ENCODE results near the gene LCN1. TPM values are rescaled to one million over a fixed set of nuclear protein-coding genes. Genes with fewer than 3 reads are reported as not detected.

The LCN1 gene
- not detected for total RNA-seq

GRCh38 chr9:135520916-135521607 lies at the start of gene LCN1:
LCN1 (plus strand) TSS chr9:135521440; CDS start chr9:135521498, 58 bp downstream.
- Histone ChIP-seq H3K27ac (no peak within 1 kb of the TSS), H3K36me3 (no peaks in the 10 kb centered on the region), H3K9me3 (no peaks in the 10 kb centered on the region), H3K27me3 (peaks cover 73% of the 10 kb centered on the region), H3K4me3 (no peak within 1 kb of the TSS), H3K4me1 (no peaks in the 10 kb centered on the region)
- 73% methylated on average over 3 of the region's 18 CpGs; no CpG with 5 or more reads in 1 of the 2 donors for WGBS, 2 donors (ENCODE audit: low coverage in 1 of 2)
- TF ChIP-seq POLR2A (IDR thresholded peaks at IDR 0.05) = no peak
- no peak for TF ChIP-seq POLR2AphosphoS5 (IDR thresholded peaks at IDR 0.05)
- no peak for TF ChIP-seq CTCF (IDR thresholded peaks at IDR 0.05)
- no peak for ATAC-seq

DNA sequence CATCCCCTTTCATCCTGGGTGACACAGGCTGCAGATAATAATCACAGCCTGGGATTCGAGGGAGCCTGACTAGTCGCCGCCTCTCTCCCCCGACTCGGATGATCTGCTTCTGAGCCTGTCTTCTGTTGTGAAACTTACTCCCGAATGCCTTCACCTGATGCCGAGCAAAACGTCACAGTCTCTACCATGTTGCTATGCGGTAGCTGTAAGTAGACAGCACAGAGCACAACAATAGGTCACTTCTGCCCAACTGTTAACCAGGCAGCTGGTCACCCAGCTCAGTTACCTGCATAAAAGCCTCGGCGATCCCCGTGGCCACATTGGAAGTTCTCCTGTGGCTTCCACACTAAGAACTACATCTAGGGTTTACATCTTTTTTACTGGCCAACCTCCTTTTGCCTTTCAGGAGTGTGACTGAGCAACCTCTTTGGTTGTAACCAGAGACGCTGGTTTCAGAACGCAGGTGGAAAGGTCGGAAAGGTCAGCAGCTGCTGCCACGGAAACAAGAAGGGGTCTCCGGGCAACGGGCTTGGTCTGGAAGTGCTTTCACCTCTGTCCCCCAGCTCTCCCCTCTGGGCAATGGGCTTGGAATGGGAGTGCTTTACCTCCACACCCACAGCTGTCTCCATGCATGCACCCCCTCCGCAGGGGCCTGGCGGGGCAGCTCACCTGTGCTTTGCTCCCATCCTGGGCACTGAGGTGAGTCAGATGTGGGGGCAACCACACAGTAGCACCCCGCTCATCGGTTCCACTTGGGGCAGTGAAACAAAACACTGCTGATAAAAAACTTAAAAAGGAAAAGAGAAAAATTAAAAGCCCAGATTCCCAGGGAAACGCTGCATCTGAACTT lies 49.2 kb upstream of the LCN1 start:
- no peak for ATAC-seq
- 55% methylated on average over 7 of the region's 23 CpGs; no CpG with 5 or more reads in 1 of the 2 donors for WGBS, 2 donors (ENCODE audit: low coverage in 1 of 2)
- peaks cover 43% of the 10 kb centered on the region for H3K27me3 ChIP-seq
- H3K4me1 ChIP-seq = no peaks in the 10 kb centered on the region
- TF ChIP-seq CTCF (IDR thresholded peaks at IDR 0.05) (no peak), POLR2A (IDR thresholded peaks at IDR 0.05) (no peak), POLR2AphosphoS5 (IDR thresholded peaks at IDR 0.05) (no peak), EP300 (IDR thresholded peaks at IDR 0.05) (no peak)
- no peak overlapping the region for H3K4me3 ChIP-seq
- H3K9me3 ChIP-seq = no peaks in the 10 kb centered on the region
- H3K36me3 ChIP-seq = no peaks in the 10 kb centered on the region
- no peak overlapping the region for H3K27ac ChIP-seq

GRCh38 chr9:135473972-135474543 lies 47.2 kb upstream of the LCN1 start:
- peaks cover 33% of the 10 kb centered on the region for H3K27me3 ChIP-seq
- no peaks in the 10 kb centered on the region for H3K9me3 ChIP-seq
- no peak for ATAC-seq
- no peak overlapping the region for H3K27ac ChIP-seq
- no peak for TF ChIP-seq POLR2A (IDR thresholded peaks at IDR 0.05)
- no peak for TF ChIP-seq CTCF (IDR thresholded peaks at IDR 0.05)
- TF ChIP-seq POLR2AphosphoS5 (IDR thresholded peaks at IDR 0.05) = no peak
- no peak for TF ChIP-seq EP300 (IDR thresholded peaks at IDR 0.05)
- no peak overlapping the region for H3K4me3 ChIP-seq
- WGBS, 2 donors (ENCODE audit: low coverage in 1 of 2) = 52% methylated on average over 3 of the region's 12 CpGs; no CpG with 5 or more reads in 1 of the 2 donors
- H3K36me3 ChIP-seq = no peaks in the 10 kb centered on the region
- H3K4me1 ChIP-seq = peaks cover 0 to 12% (median 0%) of the 10 kb centered on the region in 3 donors

GRCh38 chr9:135474915-135475314 lies 46.3 kb upstream of the LCN1 start:
- Histone ChIP-seq H3K9me3 (no peaks in the 10 kb centered on the region), H3K4me1 (peaks cover 0 to 13% (median 0%) of the 10 kb centered on the region in 3 donors), H3K27ac (no peak overlapping the region), H3K36me3 (no peaks in the 10 kb centered on the region), H3K27me3 (peaks cover 24% of the 10 kb centered on the region), H3K4me3 (no peak overlapping the region)
- TF ChIP-seq CTCF (IDR thresholded peaks at IDR 0.05) (peak in 1 of 4 experiments; percentile 18), EP300 (IDR thresholded peaks at IDR 0.05) (no peak), POLR2A (IDR thresholded peaks at IDR 0.05) (no peak), POLR2AphosphoS5 (IDR thresholded peaks at IDR 0.05) (no peak)
- WGBS, 2 donors (ENCODE audit: low coverage in 1 of 2) = 16 to 39% methylated on average over 7 to 12 of the region's 12 CpGs
- no peak for ATAC-seq

Data from gastroesophageal sphincter (tissue), 4 donors.